Heart left ventricle (tissue), 16 donors: ENCODE results near the gene AFDN. TPM values are rescaled to one million over a fixed set of nuclear protein-coding genes. Genes with fewer than 3 reads are reported as not detected.

Experiments used
- ATAC-seq, 4 donors: fragments of 200-7000 bp; cut with Tn5 transposase; one replicate each; pipeline ENCODE4 v1.9.1; 2020 to 2022; ENCODE audit warnings: moderate library complexity in 4 of 4, mild to moderate bottlenecking in 3 of 4, moderate number of reproducible peaks in 1 of 4
- DNase-seq, 5 donors: peaks; one replicate each; pipeline ENCODE4 v3.0.0-alpha.2; 2020
- H3K27ac ChIP-seq, 12 donors: fragments of 200-600 bp; sonication (generic) in 4 of 12; one replicate each; pipeline versions ENCODE4 v1.5.0 to v1.8.0; 2016 to 2022; ENCODE audit warnings: mild to moderate bottlenecking in 2 of 12
- H3K27me3 ChIP-seq, 9 donors: fragments of 200-600 bp; sonication (generic) in 2 of 9; one replicate each; pipeline versions ENCODE4 v1.5.1 to v1.8.0; 2016 to 2022; ENCODE audit warnings: mild to moderate bottlenecking in 3 of 9
- H3K36me3 ChIP-seq, 9 donors: fragments of 200-600 bp; sonication (generic) in 2 of 9; one replicate each; pipeline versions ENCODE4 v1.5.0 to v1.8.0; 2018 to 2022; ENCODE audit warnings: mild to moderate bottlenecking in 2 of 9
- H3K4me1 ChIP-seq, 12 donors: fragments of 200-600 bp; sonication (generic) in 4 of 12; one replicate each; pipeline versions ENCODE4 v1.5.0 to v1.8.0; 2016 to 2022; ENCODE audit warnings: mild to moderate bottlenecking in 3 of 12
- H3K4me3 ChIP-seq, 12 donors: fragments of 200-600 bp; sonication (generic) in 4 of 12; one replicate each; pipeline versions ENCODE4 v1.5.0 to v1.8.0; 2017 to 2022; ENCODE audit warnings: mild to moderate bottlenecking in 9 of 12, moderate library complexity in 4 of 12
- H3K9me3 ChIP-seq, 12 donors: fragments of 200-600 bp; sonication (generic) in 4 of 12; one replicate each; pipeline versions ENCODE4 v1.5.0 to v1.8.0; 2016 to 2022; ENCODE audit warnings: mild to moderate bottlenecking in 1 of 12
- CTCF ChIP-seq, 12 donors: fragments of 200-600 bp; sonication (generic) in 4 of 12; IDR thresholded peaks; one replicate each; pipeline versions ENCODE4 v1.5.0 to v1.8.0; 2018 to 2022; ENCODE audit warnings: antibody characterized with exemption in 12 of 12, mild to moderate bottlenecking in 5 of 12
- POLR2A ChIP-seq, 2 donors: fragments of 450-650 bp; IDR thresholded peaks; one replicate each; pipeline ENCODE4 v1.6.1; 2017; ENCODE audit warnings: antibody characterized with exemption in 2 of 2, mild to moderate bottlenecking in 2 of 2, moderate library complexity in 2 of 2
- WGBS, 4 donors: extraction: QIAGEN DNeasy Blood & Tissue Kit in 2 of 4; methylation state at CpG; one replicate each; pipeline versions ENCODE4 v1.1.5 to v1.1.7; 2013 to 2018; 5-methylcytosine and 5-hydroxymethylcytosine counted together
- intact Hi-C, 10 donors: fragments of 100-400 bp; cut with DNase I; formaldehyde crosslinking; loops; one replicate each; pipeline versions ENCODE4 v1.11.1 to v1.14.2; 2022
- polyA plus RNA-seq, 2 donors: library from polyadenylated mRNA; stranded (reverse); fragments of 200-250 nt; gene quantifications; one replicate each; pipeline ENCODE4 v1.2.3, GENCODE V29; 2013
- total RNA-seq, 9 donors: library from RNA; depleted of rRNA in 2 of 9; stranded (reverse); fragments of >200 nt in 2 of 9; fragmentation: NEBNext Ultra II Directional in 3 of 9; extraction: Animal tissue kit (Norgen Biotek cat#: 25700) in 3 of 9; gene quantifications; one replicate each; pipeline versions ENCODE4 v1.1.0 to v1.2.4, GENCODE V29; 2016 to 2023
- donor health status: ischemic (EF 13 %, LVEDD 7.1; RV severe dilation, severe dysfunction).
- donor health status: healthy with polysubstance abuse.
- donor health status: DM: no; HTN: yes; CAD: no.
- donor health status: DM: no; HTN: no; CAD: no.
- donor health status: ischemic (EF 25% LVEDD 6.9; RV normal size, moderate dysfunction).
- donor health status: ischemic (EF 25% LVEDD 5.7; RV mildly dilated, moderate dysfunction).
- donor health status: healthy.
- donor health status: DM: yes; HTN: yes; CAD: no.
- donor health status: ischemic (EF 35%, LVEDD 5.7; RV mildly dilated, moderate dysfunction).
- donor health status: nonischemic (EF 11% LVEDD 7.7; RV severe dilation, severe dysfunction).
- donor health status: DM: yes; HTN: yes; CAD: no.
- donor health status: PGD.
- donor health status: ischemic (EF 29% LVEDD 5.4; RV normal size, mild dysfunction).
- donor health status: nonischemic (EF 23%, LVEDD 6.1; RV moderate dilation, normal function).

AFDN gene
- total and polyA plus RNA-seq, 11 donors = 27.6 to 100 (median 50.4) TPM

GRCh38 chr6:167845856-167846255 is 19.1 kb downstream of the AFDN start:
- ATAC-seq (no peak), DNase-seq (no peak)
- no peaks in the 10 kb centered on the region for H3K9me3 ChIP-seq
- H3K27me3 ChIP-seq = no peaks in the 10 kb centered on the region
- H3K36me3 ChIP-seq = no peaks in the 10 kb centered on the region
- no peak overlapping the region for H3K4me3 ChIP-seq
- TF ChIP-seq CTCF (IDR thresholded peaks at IDR 0.05) = no peak
- TF ChIP-seq POLR2A (IDR thresholded peaks at IDR 0.05) = no peak
- intact Hi-C loops = no loop called here
- WGBS, 4 donors = 78 to 83% (median 80%) methylated on average over 4 of the region's 4 CpGs
- no peak overlapping the region for H3K27ac ChIP-seq
- peaks cover 0 to 47% (median 19%) of the 10 kb centered on the region in 12 donors for H3K4me1 ChIP-seq

GRCh38 chr6:167846997-167847606 is 20.4 kb downstream of the AFDN start:
- H3K4me1 ChIP-seq = peaks cover 0 to 38% (median 15%) of the 10 kb centered on the region in 12 donors
- H3K27ac ChIP-seq = no peak overlapping the region
- intact Hi-C loops = no loop called here
- 79 to 82% (median 81%) methylated on average over 6 of the region's 6 CpGs for WGBS, 4 donors
- DNase-seq (no peak), ATAC-seq (peak in 1 of 4 donors; percentile 29)
- no peaks in the 10 kb centered on the region for H3K36me3 ChIP-seq
- no peak overlapping the region for H3K4me3 ChIP-seq
- H3K27me3 ChIP-seq = no peaks in the 10 kb centered on the region
- TF ChIP-seq POLR2A (IDR thresholded peaks at IDR 0.05) = no peak
- TF ChIP-seq CTCF (IDR thresholded peaks at IDR 0.05) = no peak
- H3K9me3 ChIP-seq = no peaks in the 10 kb centered on the region

- DNase-seq (no peak), ATAC-seq (no peak)
- 53 to 65% (median 60%) methylated on average over 1 of the region's 1 CpG for WGBS, 4 donors
- TF ChIP-seq POLR2A (IDR thresholded peaks at IDR 0.05) = no peak
- no peak for TF ChIP-seq CTCF (IDR thresholded peaks at IDR 0.05)
- Histone ChIP-seq H3K4me1 (peaks cover 0 to 36% (median 16%) of the 10 kb centered on the region in 12 donors), H3K27ac (no peak overlapping the region), H3K36me3 (no peaks in the 10 kb centered on the region), H3K9me3 (no peaks in the 10 kb centered on the region), H3K27me3 (no peaks in the 10 kb centered on the region), H3K4me3 (no peak overlapping the region)
- intact Hi-C loops = no loop called here
Observed at GRCh38 chr6:167847936-167848335, 21.2 kb downstream of the AFDN start.

GRCh38 chr6:167848783-167849182 is 22.1 kb downstream of the AFDN start:
- peaks cover 0 to 33% (median 16%) of the 10 kb centered on the region in 12 donors for H3K4me1 ChIP-seq
- DNase-seq = no peak
- intact Hi-C loops = no loop called here

More at GRCh38 chr6:167848783-167849182, 22.1 kb downstream of the AFDN start:
- Histone ChIP-seq H3K36me3 (no peaks in the 10 kb centered on the region), H3K4me3 (no peak overlapping the region), H3K27ac (no peak overlapping the region), H3K9me3 (no peaks in the 10 kb centered on the region), H3K27me3 (no peaks in the 10 kb centered on the region)
- ATAC-seq = no peak
- TF ChIP-seq POLR2A (IDR thresholded peaks at IDR 0.05) (no peak), CTCF (IDR thresholded peaks at IDR 0.05) (no peak)
- WGBS, 4 donors = 95 to 98% (median 97%) methylated on average over 4 of the region's 4 CpGs
